ENCODE data around the gene CD63. TPM values are rescaled to one million over a fixed set of nuclear protein-coding genes. Genes with fewer than 3 reads are reported as not detected.

Gene CD63
- total RNA-seq (2021; ENCODE audit: unreplicated experiment) (879 TPM), Bru-seq, nascent RNA (percentile 97 among the genes with signal in this experiment), BruChase-seq, experiment 1, labeled RNA remaining after a 2-hour chase (percentile 99 among the genes with signal in this experiment), BruChase-seq, experiment 2, labeled RNA remaining after a 6-hour chase (percentile 99 among the genes with signal in this experiment)
- 651 TPM for polyA plus RNA-seq (2012; ENCODE audit: insufficient read length)
- long read RNA-seq, transcript CD63-214 (7 exons, 949 nt): minor isoform, 31 of 412 reads
- long read RNA-seq, transcript CD63-201 (8 exons, 1,070 nt): major isoform, 298 of 412 reads
- long read RNA-seq, transcript CD63-216 (2 exons, 230 nt): minor isoform, 10 of 412 reads
- long read RNA-seq, transcript CD63-208 (8 exons, 1,233 nt): minor isoform, 12 of 412 reads
- long read RNA-seq, partial matches to known transcripts: 14 of 412 reads
- long read RNA-seq, other reads (novel, unspliced or antisense): 43 of 412 reads

- Histone ChIP-seq H3K27ac (ENCODE audit: low read length) (peak within 1 kb of the TSS; percentile 94), H3K9me3 (ENCODE audit: control insufficient read depth, insufficient read depth, low read depth, low read length) (no peaks in the 10 kb centered on the region), H3K36me3 (ENCODE audit: control insufficient read depth, insufficient read depth, low read length) (peaks cover 8% of the 10 kb centered on the region), H3K27me3 (ENCODE audit: control insufficient read depth, insufficient read depth, low read length) (no peaks in the 10 kb centered on the region), H3K4me1 (ENCODE audit: control insufficient read depth, insufficient read depth, low read length) (peaks cover 31% of the 10 kb centered on the region), H3K4me3 (ENCODE audit: low read depth in 2 of 2, low read length in 2 of 2) (peak within 1 kb of the TSS; percentile 72 to 76)
- in situ Hi-C loops (cut with HindIII; ENCODE audit: low pct_unique_long_range_greater_than_20kb, low sequenced_read_pairs): no loop called here
- peak; percentile 67 for DNase-seq (ENCODE audit: low read depth, low spot score)
- BruUV-seq (replicated peaks): no TSS peak
- CTCF ChIA-PET: interaction anchor here (0.6 to 1.5 kb wide), 2 partner anchors 9 to 267 kb away, joined by 5 to 11 read pairs; no protein-coding TSS in a partner anchor
- POLR2A ChIA-PET: interaction anchor here (0.6 to 1.3 kb wide), 4 partner anchors 8 to 341 kb away, joined by 3 to 11 read pairs (median 4); partner anchors contain the start of gene BLOC1S1
- TF ChIP-seq REST (IDR thresholded peaks at IDR 0.05; ENCODE audit: insufficient read depth in 1 of 2, low read depth in 2 of 2, low read length in 1 of 2) (no peak), SIN3A (IDR thresholded peaks at IDR 0.05; ENCODE audit: borderline replicate concordance, insufficient read depth, low read depth, low read length) (peak; percentile 87; the same call in 1 of the 2 replicates), CTCF (IDR thresholded peaks at IDR 0.05) (no peak), TCF7L2 (IDR thresholded peaks at IDR 0.05; ENCODE audit: low read depth, low read length) (no peak), POLR2AphosphoS5 (IDR thresholded peaks at IDR 0.05; ENCODE audit: low read depth, low read length) (peak; percentile 63; the same call in 1 of the 2 replicates)
- intact Hi-C loops (cut with micrococcal nuclease; ENCODE audit: unreplicated experiment): loop anchor here (5.0 to 10.0 kb wide), 2 partner anchors 198 to 534 kb away; partner anchors contain the start of gene PYM1
- ATAC-seq: peak; percentile 88
Observed at GRCh38 chr12:55728939-55729818, at the start of gene CD63. Gene CD63, minus strand, starts transcription at chr12:55729009. Its CDS starts 668 bp downstream, at chr12:55728341.

- Histone ChIP-seq H3K27me3 (ENCODE audit: control insufficient read depth, insufficient read depth, low read length) (no peaks in the 10 kb centered on the region), H3K4me1 (ENCODE audit: control insufficient read depth, insufficient read depth, low read length) (no peaks in the 10 kb centered on the region), H3K4me3 (ENCODE audit: low read depth in 2 of 2, low read length in 2 of 2) (no peak overlapping the region), H3K36me3 (ENCODE audit: control insufficient read depth, insufficient read depth, low read length) (peaks cover 26% of the 10 kb centered on the region; the same call in 1 of the 2 replicates), H3K9me3 (ENCODE audit: control insufficient read depth, insufficient read depth, low read depth, low read length) (no peaks in the 10 kb centered on the region), H3K27ac (ENCODE audit: low read length) (no peak overlapping the region)
- intact Hi-C loops (cut with micrococcal nuclease; ENCODE audit: unreplicated experiment): no loop called here
- POLR2A ChIA-PET: no interaction called here
- in situ Hi-C loops (cut with HindIII; ENCODE audit: low pct_unique_long_range_greater_than_20kb, low sequenced_read_pairs): no loop called here
- CTCF ChIA-PET: no interaction called here
- no TSS peak for BruUV-seq (replicated peaks)
- no peak for TF ChIP-seq SIN3A (IDR thresholded peaks at IDR 0.05; ENCODE audit: borderline replicate concordance, insufficient read depth, low read depth, low read length)
- no peak for TF ChIP-seq CTCF (IDR thresholded peaks at IDR 0.05)
- DNase-seq (ENCODE audit: low read depth, low spot score) (no peak), ATAC-seq (no peak)
Observed at GRCh38 chr12:55777856-55778255, 49.0 kb upstream of the CD63 start.
